ENCODE measurements around the gene COP1.

- no peak for TF ChIP-seq POLR2AphosphoS5 (IDR thresholded peaks at IDR 0.05)
- TF ChIP-seq CTCF (IDR thresholded peaks at IDR 0.05), result no peak
- no peak for TF ChIP-seq POLR2A (IDR thresholded peaks at IDR 0.05)
Observed at GRCh38 chr1:176198413-176198812, 8.7 kb downstream of the COP1 start.

Measured in upper lobe of left lung (tissue), 4 donors.